Peyer's patch (tissue), 4 donors: ENCODE measurements around the gene FBXO31. TPM values are rescaled to one million over a fixed set of nuclear protein-coding genes. Genes with fewer than 3 reads are reported as not detected.

Source experiments
- DNase-seq, 3 donors: peaks; one replicate each; pipeline ENCODE4 v3.0.0-alpha.2; 2017 to 2019
- H3K27ac ChIP-seq, 4 donors: fragments of 200-600 bp; sonication (generic); one replicate each; pipeline ENCODE4 v1.5.1; 2016 to 2019
- H3K27me3 ChIP-seq, 2 donors: fragments of 200-600 bp; sonication (generic); one replicate each; pipeline ENCODE4 v1.5.1; 2019
- H3K36me3 ChIP-seq, 3 donors: fragments of 200-600 bp; sonication (generic); one replicate each; pipeline ENCODE4 v1.5.1; 2016 to 2019
- H3K4me1 ChIP-seq, 4 donors: fragments of 200-600 bp; sonication (generic); one replicate each; pipeline ENCODE4 v1.5.1; 2016 to 2019
- H3K4me3 ChIP-seq, 4 donors: fragments of 200-600 bp; sonication (generic); 1 replicate in 3 of 4; 2 replicates in 1 of 4; pipeline ENCODE4 v1.5.1; 2016 to 2019; ENCODE audit warnings: mild to moderate bottlenecking in 1 of 4
- H3K9me3 ChIP-seq, 4 donors: fragments of 200-600 bp; sonication (generic); one replicate each; pipeline ENCODE4 v1.5.1; 2016 to 2019; ENCODE audit warnings: mild to moderate bottlenecking in 1 of 4
- CTCF ChIP-seq, 6 experiments: fragments of 450-650 bp in 4 of 6; fragments of 200-600 bp in 2 of 6; sonication (generic) in 1 of 6; IDR thresholded peaks; one replicate each; pipeline ENCODE4 v1.5.1; 2017 to 2019; ENCODE audit warnings: antibody characterized with exemption in 6 of 6, mild to moderate bottlenecking in 3 of 6, moderate library complexity in 1 of 6
- POLR2A ChIP-seq, 2 donors: fragments of 450-650 bp; IDR thresholded peaks; one replicate each; pipeline ENCODE4 v1.5.1; 2017; ENCODE audit warnings: antibody characterized with exemption in 2 of 2, mild to moderate bottlenecking in 2 of 2, moderate library complexity in 2 of 2
- total RNA-seq, 4 donors: library from RNA; depleted of rRNA; stranded (reverse); fragments of >200 nt; gene quantifications; one replicate each; pipeline ENCODE4 v1.1.0, GENCODE V29; 2016

The FBXO31 gene
- total RNA-seq, 4 donors from 2014 or later: 135 to 207 (median 191) TPM

- Histone ChIP-seq H3K4me3 (no peak overlapping the region), H3K27ac (peak overlapping the region; percentile 27 to 60 (median 54)), H3K27me3 (no peaks in the 10 kb centered on the region), H3K9me3 (no peaks in the 10 kb centered on the region), H3K36me3 (peaks cover 0 to 72% (median 0%) of the 10 kb centered on the region in 3 donors), H3K4me1 (peaks cover 0 to 16% (median 0%) of the 10 kb centered on the region in 4 donors)
- TF ChIP-seq POLR2A (IDR thresholded peaks at IDR 0.05) (no peak), CTCF (IDR thresholded peaks at IDR 0.05) (no peak)
- DNase-seq: peak; percentile 39 to 78 (median 60)
Observed at GRCh38 chr16:87344931-87345631, 38.5 kb downstream of the FBXO31 start.

DNA sequence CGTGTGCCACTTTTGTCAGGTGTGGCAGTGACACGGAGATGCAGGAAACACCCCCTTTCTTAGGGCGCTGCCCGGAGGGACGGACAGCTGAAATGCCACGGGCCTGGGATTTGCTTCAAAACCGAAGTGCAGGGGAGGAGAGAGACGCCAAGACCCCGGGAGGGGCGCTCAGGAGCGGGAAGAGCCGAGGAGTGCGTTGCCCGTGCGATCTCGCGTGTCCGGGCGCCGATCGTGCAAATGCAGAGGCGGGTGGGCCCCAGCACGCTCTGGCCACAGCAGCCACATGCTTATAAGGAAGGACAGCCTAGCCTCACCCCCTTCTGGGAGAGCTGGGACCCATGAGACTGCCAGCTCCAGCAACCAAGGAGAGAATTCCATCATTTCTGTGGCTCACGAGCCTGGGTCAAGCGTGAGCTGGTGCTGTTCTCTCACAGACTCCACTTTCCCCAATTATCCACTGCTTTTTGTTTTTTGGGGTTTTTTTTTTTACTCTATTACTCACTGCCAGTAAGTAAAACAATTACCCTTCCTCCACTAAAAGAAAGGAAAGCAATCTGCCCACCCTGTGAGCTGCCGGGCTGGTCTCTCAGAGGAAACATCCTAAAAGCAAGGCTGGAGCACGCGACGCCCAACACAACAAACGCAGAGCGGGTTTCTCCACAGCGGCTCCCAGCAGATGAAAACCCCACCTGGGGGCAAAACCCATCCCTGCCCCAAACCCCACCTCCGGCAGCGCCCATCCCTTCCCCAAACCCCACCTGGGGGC, 39.2 kb downstream of the FBXO31 start:
- DNase-seq: no peak
- Histone ChIP-seq H3K27me3 (no peaks in the 10 kb centered on the region), H3K4me1 (peaks cover 0 to 16% (median 0%) of the 10 kb centered on the region in 4 donors), H3K4me3 (no peak overlapping the region), H3K9me3 (no peaks in the 10 kb centered on the region), H3K36me3 (peaks cover 0 to 80% (median 0%) of the 10 kb centered on the region in 3 donors), H3K27ac (peak overlapping the region; percentile 27 to 60 (median 54))
- TF ChIP-seq CTCF (IDR thresholded peaks at IDR 0.05): no peak
- no peak for TF ChIP-seq POLR2A (IDR thresholded peaks at IDR 0.05)

- Histone ChIP-seq H3K36me3 (peaks cover 0 to 81% (median 0%) of the 10 kb centered on the region in 3 donors), H3K27ac (no peak overlapping the region)
Observed at GRCh38 chr16:87343753-87344050, 39.9 kb downstream of the FBXO31 start.

GRCh38 chr16:87342978-87343752, 40.4 kb downstream of the FBXO31 start:
- H3K4me1 ChIP-seq: peaks cover 0 to 16% (median 0%) of the 10 kb centered on the region in 4 donors
- no peak overlapping the region for H3K27ac ChIP-seq
- H3K4me3 ChIP-seq: no peak overlapping the region
- DNase-seq: no peak
- H3K9me3 ChIP-seq: no peaks in the 10 kb centered on the region
- H3K36me3 ChIP-seq: peaks cover 0 to 82% (median 0%) of the 10 kb centered on the region in 3 donors
- no peaks in the 10 kb centered on the region for H3K27me3 ChIP-seq
- TF ChIP-seq CTCF (IDR thresholded peaks at IDR 0.05) (no peak), POLR2A (IDR thresholded peaks at IDR 0.05) (no peak)

More at GRCh38 chr16:87343753-87344050, 39.9 kb downstream of the FBXO31 start:
- Histone ChIP-seq H3K9me3 (no peaks in the 10 kb centered on the region), H3K4me1 (peaks cover 0 to 16% (median 0%) of the 10 kb centered on the region in 4 donors), H3K4me3 (no peak overlapping the region), H3K27me3 (no peaks in the 10 kb centered on the region)
- no peak for TF ChIP-seq CTCF (IDR thresholded peaks at IDR 0.05)
- TF ChIP-seq POLR2A (IDR thresholded peaks at IDR 0.05): no peak
- DNase-seq: no peak

GRCh38 chr16:87342504-87342903, 41.1 kb downstream of the FBXO31 start:
- H3K27ac ChIP-seq: no peak overlapping the region
- peaks cover 0 to 16% (median 0%) of the 10 kb centered on the region in 4 donors for H3K4me1 ChIP-seq
- no peaks in the 10 kb centered on the region for H3K9me3 ChIP-seq
- no peaks in the 10 kb centered on the region for H3K27me3 ChIP-seq
- H3K36me3 ChIP-seq: peaks cover 0 to 80% (median 0%) of the 10 kb centered on the region in 3 donors
- TF ChIP-seq POLR2A (IDR thresholded peaks at IDR 0.05) (no peak), CTCF (IDR thresholded peaks at IDR 0.05) (no peak)
- no peak for DNase-seq
- no peak overlapping the region for H3K4me3 ChIP-seq
